Nephron progenitor cell (in vitro differentiated cells): Measurements from ENCODE around the gene ZBTB45.

ENCODE experiments used
- DNase-seq: peaks from one replicate; pipeline ENCODE4 v3.0.0; 2021
- H3K27ac Mint-ChIP-seq: 2 replicates; pipeline ENCODE4 v1.8.0; 2021; ENCODE audit warnings: mild to moderate bottlenecking, moderate library complexity, mixed read lengths
- H3K27me3 Mint-ChIP-seq: 2 replicates; pipeline ENCODE4 v1.8.0; 2021; ENCODE audit warnings: mild to moderate bottlenecking, low read depth, mixed read lengths; ENCODE audit not compliant: poor library complexity
- H3K36me3 Mint-ChIP-seq: 2 replicates; pipeline ENCODE4 v1.8.0; 2021; ENCODE audit warnings: low read depth, mixed read lengths
- H3K4me1 Mint-ChIP-seq: 2 replicates; pipeline ENCODE4 v1.8.0; 2021; ENCODE audit warnings: mixed read lengths
- H3K4me3 Mint-ChIP-seq: 2 replicates; pipeline ENCODE4 v1.8.0; 2021; ENCODE audit warnings: mild to moderate bottlenecking, moderate library complexity, mixed read lengths
- H3K9me3 Mint-ChIP-seq: 2 replicates; pipeline ENCODE4 v1.8.0; 2021; ENCODE audit warnings: mild to moderate bottlenecking, moderate library complexity, mixed read lengths
- CTCF ChIP-seq: fragments of 200-600 bp; sonication (generic); IDR thresholded peaks from 2 replicates; pipeline ENCODE4 v1.5.0; 2021; ENCODE audit warnings: antibody characterized with exemption

ZBTB45 gene

GRCh38 chr19:58555369-58555885 lies 35.8 kb upstream of the ZBTB45 start:
- Mint-ChIP-seq H3K9me3 (no peaks in the 10 kb centered on the region), H3K36me3 (peaks cover 34% of the 10 kb centered on the region), H3K27ac (peak overlapping the region; percentile 99), H3K27me3 (peaks cover 10% of the 10 kb centered on the region), H3K4me3 (peak overlapping the region; percentile 97), H3K4me1 (peaks cover 64% of the 10 kb centered on the region)
- TF ChIP-seq CTCF: no peak
- DNase-seq: no peak

- DNase-seq: peak; percentile 99
- H3K9me3 Mint-ChIP-seq: no peaks in the 10 kb centered on the region
- peak within 1 kb of the TSS; percentile 99 for H3K27ac Mint-ChIP-seq
- H3K27me3 Mint-ChIP-seq: peaks cover 10% of the 10 kb centered on the region
- H3K36me3 Mint-ChIP-seq: peaks cover 39% of the 10 kb centered on the region
- TF ChIP-seq CTCF: no peak
- peaks cover 57% of the 10 kb centered on the region for H3K4me1 Mint-ChIP-seq
- peak within 1 kb of the TSS; percentile 97 for H3K4me3 Mint-ChIP-seq
These were observed 35.1 kb upstream of the ZBTB45 start, which contains the start of gene CHMP2A for GRCh38 chr19:58554494-58555368. TSS of gene CHMP2A (minus strand) at chr19:58555105. CDS start at chr19:58554212, 893 bp downstream.

- Mint-ChIP-seq H3K4me1 (peaks cover 51% of the 10 kb centered on the region), H3K9me3 (no peaks in the 10 kb centered on the region), H3K4me3 (peak overlapping the region; percentile 97), H3K27me3 (peaks cover 10% of the 10 kb centered on the region), H3K27ac (peak overlapping the region; percentile 99), H3K36me3 (peaks cover 39% of the 10 kb centered on the region)
- TF ChIP-seq CTCF: no peak
- DNase-seq: no peak
These were observed 34.3 kb upstream of the ZBTB45 start for GRCh38 chr19:58553799-58554493.

- Mint-ChIP-seq H3K36me3 (peaks cover 47% of the 10 kb centered on the region), H3K27me3 (peaks cover 10% of the 10 kb centered on the region), H3K27ac (peak overlapping the region; percentile 91), H3K4me3 (peak overlapping the region; percentile 1), H3K9me3 (no peaks in the 10 kb centered on the region), H3K4me1 (peaks cover 51% of the 10 kb centered on the region)
- no peak for TF ChIP-seq CTCF
- no peak for DNase-seq
These were observed 33.0 kb upstream of the ZBTB45 start for GRCh38 chr19:58552655-58553054.

GRCh38 chr19:58551577-58552471 lies 32.2 kb upstream of the ZBTB45 start:
- peaks cover 45% of the 10 kb centered on the region for H3K4me1 Mint-ChIP-seq
- no peak for DNase-seq
- no peaks in the 10 kb centered on the region for H3K9me3 Mint-ChIP-seq
- H3K27me3 Mint-ChIP-seq: peaks cover 10% of the 10 kb centered on the region
- H3K36me3 Mint-ChIP-seq: peaks cover 55% of the 10 kb centered on the region
- no peak for TF ChIP-seq CTCF
- H3K27ac Mint-ChIP-seq: no peak overlapping the region
- no peak overlapping the region for H3K4me3 Mint-ChIP-seq
